Endothelial cell of umbilical vein (primary cell): Measurements from ENCODE around the gene CACNA2D3. TPM values are rescaled to one million over a fixed set of nuclear protein-coding genes. Genes with fewer than 3 reads are reported as not detected.

Experiments used
- BruUV-seq: library from RNA; stranded (reverse); fragments of 400-500 nt; replicated peaks from 2 replicates; lab custom pipeline; 2021; lab: Mats Ljungman, UMichigan
- CTCF ChIA-PET: fragments of 300-600, 350-600 bp; sonication (Branson Sonifier 250); formaldehyde crosslinking; loops from one replicate; lab custom pipeline; 2021; ENCODE audit warnings: antibody characterized with exemption, inconsistent platforms; lab: Charles Lee
- POLR2A ChIA-PET: fragments of 300-600, 350-600 bp; sonication (Branson Sonifier 250); formaldehyde crosslinking; loops from one replicate; lab custom pipeline; 2021; ENCODE audit warnings: antibody characterized with exemption, inconsistent platforms; lab: Charles Lee
- DNase-seq: peaks from one replicate; pipeline ENCODE4 v3.0.0-alpha.2; 2011; ENCODE audit warnings: low read depth, low spot score
- FAIRE-seq: peaks from 2 replicates; lab custom pipeline; 2011; peaks lifted over from hg19 to GRCh38; lab: Jason Lieb, UNC
- H2AFZ ChIP-seq: 2 replicates; pipeline ENCODE4 v1.6.0; 2012; ENCODE audit warnings: low read depth, low read length, control low read depth, inconsistent platforms
- H3K27ac ChIP-seq: 2 replicates; pipeline ENCODE4 v1.5.1; 2011; ENCODE audit warnings: low read depth, mild to moderate bottlenecking, control low read depth, low read length, moderate library complexity; ENCODE audit not compliant: insufficient read depth
- H3K27me3 ChIP-seq, 2 experiments: 2 replicates each; pipeline versions ENCODE4 v1.6.0 to v1.6.1; 2011; ENCODE audit warnings: low read length in 2 of 2, mixed read lengths in 1 of 2; ENCODE audit not compliant: control insufficient read depth in 2 of 2, insufficient read depth in 2 of 2
- H3K36me3 ChIP-seq, 2 experiments: 2 replicates in 1 of 2; 3 replicates in 1 of 2; pipeline ENCODE4 v1.5.1; 2011; ENCODE audit warnings: low read length in 2 of 2, mild to moderate bottlenecking in 1 of 2, moderate library complexity in 1 of 2; ENCODE audit not compliant: control insufficient read depth in 2 of 2, insufficient read depth in 2 of 2; ENCODE audit errors: extremely low read depth in 1 of 2
- H3K4me1 ChIP-seq: 3 replicates; pipeline ENCODE4 v1.5.1; 2011; ENCODE audit warnings: mild to moderate bottlenecking, low read length; ENCODE audit not compliant: control insufficient read depth, insufficient read depth; ENCODE audit errors: extremely low read depth
- H3K4me2 ChIP-seq: 2 replicates; pipeline ENCODE4 v1.6.1; 2011; ENCODE audit warnings: low read length, control low read depth, mixed read lengths; ENCODE audit not compliant: insufficient read depth
- H3K4me3 ChIP-seq, 3 experiments: fragments of 200-600 bp in 1 of 3; sonication (generic), shearing (Covaris generic) in 1 of 3; replicated peaks in 1 of 3; 2 replicates each; pipeline ENCODE4 v1.5.1; 2011 to 2016; ENCODE audit warnings: control low read depth in 3 of 3, low read length in 3 of 3, mild to moderate bottlenecking in 2 of 3, inconsistent platforms in 1 of 3, low read depth in 1 of 3, moderate library complexity in 1 of 3; ENCODE audit not compliant: insufficient read depth in 1 of 3
- H3K79me2 ChIP-seq: 2 replicates; pipeline ENCODE4 v1.6.0; 2012; ENCODE audit warnings: low read length, inconsistent platforms; ENCODE audit not compliant: control insufficient read depth, insufficient read depth
- H3K9ac ChIP-seq: replicated peaks from 2 replicates; pipeline ENCODE3; 2011; ENCODE audit warnings: low read length, control low read depth; ENCODE audit not compliant: insufficient read depth; ENCODE audit errors: extremely low read depth
- H3K9me1 ChIP-seq: replicated peaks from 3 replicates; pipeline ENCODE4 v1.6.0; 2011; ENCODE audit warnings: mild to moderate bottlenecking, low read length; ENCODE audit not compliant: control insufficient read depth, insufficient read depth; ENCODE audit errors: extremely low read depth
- H3K9me3 ChIP-seq: replicated peaks from 2 replicates; pipeline ENCODE4 v1.5.1; 2012; ENCODE audit warnings: low read length, inconsistent platforms; ENCODE audit not compliant: control insufficient read depth, insufficient read depth
- H4K20me1 ChIP-seq: replicated peaks from 2 replicates; pipeline ENCODE3; 2011; ENCODE audit warnings: mild to moderate bottlenecking, low read length; ENCODE audit not compliant: control insufficient read depth, insufficient read depth; ENCODE audit errors: extremely low read depth
- CTCF ChIP-seq, 2 donors: IDR thresholded peaks; 1 replicate in 1 of 2; 2 replicates in 1 of 2; pipeline ENCODE4 v1.5.1; 2011; ENCODE audit warnings: low read length in 2 of 2, mild to moderate bottlenecking in 2 of 2, moderate library complexity in 2 of 2, control low read depth in 1 of 2, inconsistent platforms in 1 of 2, low read depth in 1 of 2; ENCODE audit not compliant: insufficient read depth in 1 of 2; ENCODE audit errors: extremely low read depth in 1 of 2
- EZH2 ChIP-seq: IDR thresholded peaks from 2 replicates; pipeline ENCODE4 v1.6.1; 2012; ENCODE audit warnings: borderline replicate concordance, low read depth, mild to moderate bottlenecking, moderate library complexity, low read length, inconsistent platforms; ENCODE audit not compliant: severe bottlenecking
- FOS ChIP-seq: IDR thresholded peaks from 2 replicates; pipeline ENCODE4 v1.6.1; 2011; ENCODE audit warnings: mild to moderate bottlenecking, low read length, moderate library complexity, borderline replicate concordance; ENCODE audit not compliant: insufficient read depth
- GATA2 ChIP-seq: IDR thresholded peaks from 2 replicates; pipeline ENCODE4 v1.7.0; 2011; ENCODE audit warnings: low read depth, mild to moderate bottlenecking, moderate library complexity, mixed read lengths, low read length; ENCODE audit not compliant: insufficient read length, insufficient read depth
- JUN ChIP-seq: IDR thresholded peaks from 2 replicates; pipeline ENCODE4 v1.6.1; 2011; ENCODE audit warnings: borderline replicate concordance, low read depth; ENCODE audit not compliant: insufficient read length, insufficient read depth
- MAX ChIP-seq: IDR thresholded peaks from 2 replicates; pipeline ENCODE4 v1.6.1; 2011; ENCODE audit not compliant: insufficient read depth, insufficient read length
- MYC ChIP-seq: IDR thresholded peaks from one replicate; pipeline ENCODE4 v1.6.1; 2011; ENCODE audit warnings: mild to moderate bottlenecking, low read depth, low read length
- POLR2A ChIP-seq: IDR thresholded peaks from 2 replicates; pipeline ENCODE4 v1.6.1; 2012; ENCODE audit warnings: low read depth, mild to moderate bottlenecking, control low read depth, low read length
- POLR2AphosphoS5 ChIP-seq: IDR thresholded peaks from 2 replicates; pipeline ENCODE4 v1.6.1; 2012; ENCODE audit warnings: low read depth, mild to moderate bottlenecking, control low read depth, low read length, moderate library complexity; ENCODE audit not compliant: insufficient read depth
- dilution Hi-C: fragments of 300-500 bp; cut with MboI; formaldehyde crosslinking; loops from one replicate; pipeline ENCODE4 v1.15.0; 2019; ENCODE audit warnings: low sequenced_read_pairs; ENCODE audit not compliant: extremely low pct_ligation_motif_present
- intact Hi-C: fragments of 100-400 bp; cut with micrococcal nuclease; formaldehyde crosslinking; loops from one replicate; pipeline ENCODE4 v1.10.0; 2022
- polyA plus RNA-seq, 4 experiments: library from polyadenylated mRNA; depleted of rRNA in 3 of 4; stranded (reverse) in 3 of 4; unstranded in 1 of 4; fragments of >200 nt; gene quantifications; 2 replicates each; pipeline versions ENCODE4 v1.2.1 to v1.2.3, GENCODE V29; 2011 to 2012; ENCODE audit warnings: missing spikeins in 1 of 4
- total RNA-seq: library from RNA; stranded (reverse); gene quantifications from 2 replicates; pipeline ENCODE4 v1.2.3, GENCODE V29; 2021

The CACNA2D3 gene
- total and polyA plus RNA-seq, 2 donors (not counting 3 experiments of a cell fraction or from before 2014, with no cell fraction given): not detected

- H3K4me3 ChIP-seq: no peak overlapping the region
- no peak for FAIRE-seq
- BruUV-seq: no TSS peak
- H3K79me2 ChIP-seq: no peaks in the 10 kb centered on the region
- H3K27me3 ChIP-seq: no peaks in the 10 kb centered on the region
- ChIA-PET CTCF (no interaction called here), POLR2A (no interaction called here)
- no peak overlapping the region for H3K27ac ChIP-seq
- no peaks in the 10 kb centered on the region for H3K36me3 ChIP-seq
- dilution Hi-C loops: no loop called here
- no peaks in the 10 kb centered on the region for H4K20me1 ChIP-seq
- no peak for DNase-seq
- H3K4me2 ChIP-seq: no peak overlapping the region
- H3K9me1 ChIP-seq: no peaks in the 10 kb centered on the region
- no peaks in the 10 kb centered on the region for H3K4me1 ChIP-seq
- H3K9ac ChIP-seq: no peak overlapping the region
- TF ChIP-seq EZH2: no peak
- no peak for TF ChIP-seq FOS
- no peak for TF ChIP-seq MAX
- TF ChIP-seq JUN: no peak
- no peak for TF ChIP-seq GATA2
- TF ChIP-seq POLR2A: no peak
- no peak for TF ChIP-seq POLR2AphosphoS5
- TF ChIP-seq CTCF (IDR thresholded peaks at IDR 0.05; ENCODE audit: extremely low read depth in 1 of 2, insufficient read depth in 1 of 2, low read depth in 1 of 2, low read length in 2 of 2): no peak
- TF ChIP-seq MYC: no peak
- no peak overlapping the region for H2AFZ ChIP-seq
- H3K9me3 ChIP-seq: peaks cover 2% of the 10 kb centered on the region
- intact Hi-C loops: no loop called here
Measured at GRCh38 chr3:54514006-54514405, 391.7 kb downstream of the CACNA2D3 start.
